GM10847 (cell line): ENCODE results near the gene AMT.

Source experiments
- POLR2A ChIP-seq: IDR thresholded peaks from 2 replicates; pipeline ENCODE4 v1.6.1; 2011; ENCODE audit not compliant: insufficient read length; ENCODE audit errors: extremely low read depth

Gene AMT

GRCh38 chr3:49454898-49455681 lies 32.8 kb upstream of the AMT start:
- TF ChIP-seq POLR2A: no peak

GRCh38 chr3:49454458-49454857 lies 32.2 kb upstream of the AMT start:
- TF ChIP-seq POLR2A: no peak

GRCh38 chr3:49453621-49454020 lies 31.3 kb upstream of the AMT start:
- TF ChIP-seq POLR2A: no peak

GRCh38 chr3:49445391-49445790 lies 23.1 kb upstream of the AMT start:
- TF ChIP-seq POLR2A: no peak

- no peak for TF ChIP-seq POLR2A
These were observed 12.5 kb upstream of the AMT start for GRCh38 chr3:49434731-49435130.

GRCh38 chr3:49428752-49429080 lies 6.4 kb upstream of the AMT start:
- TF ChIP-seq POLR2A: no peak

GRCh38 chr3:49427586-49427985 lies 5.3 kb upstream of the AMT start:
- TF ChIP-seq POLR2A: no peak

GRCh38 chr3:49424816-49425215 lies 2.5 kb upstream of the AMT start:
- TF ChIP-seq POLR2A: no peak

- no peak for TF ChIP-seq POLR2A
These were observed 339 bp downstream of the AMT start for GRCh38 chr3:49421890-49422378.

- TF ChIP-seq POLR2A: no peak
These were observed 4.7 kb downstream of the AMT start for GRCh38 chr3:49417516-49418120.

GRCh38 chr3:49416867-49417266 lies 5.4 kb downstream of the AMT start:
- TF ChIP-seq POLR2A: no peak

- TF ChIP-seq POLR2A: no peak
These were observed 6.2 kb downstream of the AMT start for GRCh38 chr3:49415931-49416601.

- no peak for TF ChIP-seq POLR2A
These were observed 7.5 kb downstream of the AMT start for GRCh38 chr3:49414753-49415152.

GRCh38 chr3:49413338-49413734 lies 8.9 kb downstream of the AMT start:
- TF ChIP-seq POLR2A: no peak

- no peak for TF ChIP-seq POLR2A
These were observed 9.5 kb downstream of the AMT start for GRCh38 chr3:49412632-49413337.
